Measurements from ENCODE around the gene RNF227. TPM values are rescaled to one million over a fixed set of nuclear protein-coding genes. Genes with fewer than 3 reads are reported as not detected.
A peak's percentile ranks its signal among the peaks of the same experiment; 100 is the strongest.

The RNF227 gene
- total RNA-seq, 1 experiment from 2014 or later, result 0.83 TPM

GRCh38 chr17:7932949-7933348 lies 16.9 kb upstream of the RNF227 start (continued):
- TF ChIP-seq, protein P1, sequence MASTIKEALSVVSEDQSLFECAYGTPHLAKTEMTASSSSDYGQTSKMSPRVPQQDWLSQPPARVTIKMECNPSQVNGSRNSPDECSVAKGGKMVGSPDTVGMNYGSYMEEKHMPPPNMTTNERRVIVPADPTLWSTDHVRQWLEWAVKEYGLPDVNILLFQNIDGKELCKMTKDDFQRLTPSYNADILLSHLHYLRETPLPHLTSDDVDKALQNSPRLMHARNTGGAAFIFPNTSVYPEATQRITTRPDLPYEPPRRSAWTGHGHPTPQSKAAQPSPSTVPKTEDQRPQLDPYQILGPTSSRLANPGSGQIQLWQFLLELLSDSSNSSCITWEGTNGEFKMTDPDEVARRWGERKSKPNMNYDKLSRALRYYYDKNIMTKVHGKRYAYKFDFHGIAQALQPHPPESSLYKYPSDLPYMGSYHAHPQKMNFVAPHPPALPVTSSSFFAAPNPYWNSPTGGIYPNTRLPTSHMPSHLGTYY (CRISPR knock-in tag; IDR thresholded peaks at IDR 0.05), result no peak
- TF ChIP-seq ZMAT4 (CRISPR knock-in tag; IDR thresholded peaks at IDR 0.05), result no peak
- TF ChIP-seq ZNF671 (CRISPR knock-in tag; IDR thresholded peaks at IDR 0.05), result no peak
- TF ChIP-seq OVOL2 (CRISPR knock-in tag; IDR thresholded peaks at IDR 0.05; ENCODE audit: borderline replicate concordance), result no peak
- no peak for TF ChIP-seq NFE2L1 (CRISPR knock-in tag; IDR thresholded peaks at IDR 0.05)

DNA sequence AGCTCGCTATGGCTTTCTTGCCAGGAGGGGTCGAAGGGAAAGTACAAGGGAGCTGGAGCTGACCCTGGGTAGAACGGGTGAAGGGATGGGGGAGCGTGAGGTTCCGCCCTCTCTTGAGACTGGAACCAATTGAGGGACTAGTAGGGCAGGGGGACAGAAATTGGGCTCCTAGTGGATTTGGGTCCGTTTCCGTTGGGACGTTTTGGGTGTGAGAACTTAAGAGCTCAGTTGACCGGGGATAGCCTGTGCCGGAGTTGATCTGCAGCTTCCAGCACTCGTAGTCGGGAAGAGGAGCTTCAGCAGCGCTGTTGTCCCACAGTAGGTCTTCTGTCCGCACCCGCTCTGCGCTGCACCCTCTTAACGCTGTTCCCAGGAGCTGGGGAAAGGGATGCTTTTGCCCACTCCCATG lies 16.4 kb upstream of the RNF227 start:
- Mint-ChIP-seq H3K27me3 (ENCODE audit: low read depth) (peaks cover 31% of the 10 kb centered on the region), H3K27ac (peak overlapping the region; percentile 97), H3K4me1 (peaks cover 32% of the 10 kb centered on the region), H3K9me3 (no peaks in the 10 kb centered on the region), H3K4me3 (peak overlapping the region; percentile 100), H3K36me3 (peaks cover 19% of the 10 kb centered on the region)
- no peak for TF ChIP-seq HMGA2 (CRISPR knock-in tag; IDR thresholded peaks at IDR 0.05)
- no peak for TF ChIP-seq ZNF219 (CRISPR knock-in tag; IDR thresholded peaks at IDR 0.05; ENCODE audit: borderline replicate concordance)
- TF ChIP-seq RELA (CRISPR knock-in tag; IDR thresholded peaks at IDR 0.05; ENCODE audit: borderline replicate concordance), result no peak
- TF ChIP-seq PRRX2 (CRISPR knock-in tag; IDR thresholded peaks at IDR 0.05), result no peak
- TF ChIP-seq AR (CRISPR knock-in tag; IDR thresholded peaks at IDR 0.05), result no peak
- ChIA-PET CTCF (interaction anchor here (0.7 to 4.8 kb wide), 23 partner anchors 20 to 189 kb away, joined by 3 to 82 read pairs (median 5); partner anchors contain the start of genes KDM6B and NAA38), POLR2A (interaction anchor here (0.5 to 1.6 kb wide), 4 partner anchors 15 to 72 kb away, joined by 3 to 4 read pairs (median 3); no protein-coding TSS in a partner anchor)
- peak; percentile 10 for ATAC-seq
- DNase-seq (ENCODE audit: low spot score), result peak; percentile 22

GRCh38 chr17:7931709-7932482 lies 15.8 kb upstream of the RNF227 start, which contains the start of the genes CNTROB and TRAPPC1:
Gene CNTROB, plus strand, starts transcription at chr17:7932206. Its CDS starts 874 bp downstream, at chr17:7933080.
Gene TRAPPC1, minus strand, starts transcription at chr17:7931946. Its CDS starts 117 bp downstream, at chr17:7931829.
- CTCF ChIA-PET, result interaction anchor here (0.6 to 4.8 kb wide), 20 partner anchors 17 to 190 kb away, joined by 3 to 82 read pairs (median 6); partner anchors contain the start of gene KDM6B
- POLR2A ChIA-PET, result interaction anchor here (0.5 to 1.6 kb wide), 5 partner anchors 16 to 91 kb away, joined by 3 to 6 read pairs (median 3); no protein-coding TSS in a partner anchor
- Mint-ChIP-seq H3K9me3 (no peaks in the 10 kb centered on the region), H3K4me1 (peaks cover 32% of the 10 kb centered on the region), H3K27me3 (ENCODE audit: low read depth) (peaks cover 37% of the 10 kb centered on the region), H3K4me3 (peak within 1 kb of the TSS; percentile 100), H3K27ac (peak within 1 kb of the TSS; percentile 97), H3K36me3 (peaks cover 15% of the 10 kb centered on the region)
- DNase-seq (ENCODE audit: low spot score) (peak; percentile 98), ATAC-seq (peak; percentile 90)
- TF ChIP-seq FOXK1 (CRISPR knock-in tag; IDR thresholded peaks at IDR 0.05) (peak; percentile 53; the same call in 1 of the 2 replicates), ATF6 (CRISPR knock-in tag; IDR thresholded peaks at IDR 0.05) (no peak), SOX15 (CRISPR knock-in tag; IDR thresholded peaks at IDR 0.05) (no peak), NFYB (CRISPR knock-in tag; conservative IDR thresholded peaks at IDR 0.05; ENCODE audit: low read depth) (peak; percentile 29; the same call in 1 of the 2 replicates), ZBTB21 (CRISPR knock-in tag; IDR thresholded peaks at IDR 0.05; ENCODE audit: borderline replicate concordance) (no peak), SP1 (CRISPR knock-in tag; conservative IDR thresholded peaks at IDR 0.05) (peak; percentile 73), TEAD1 (CRISPR knock-in tag; IDR thresholded peaks at IDR 0.05) (peak; percentile 69; the same call in 1 of the 2 replicates), ZNF138 (CRISPR knock-in tag; conservative IDR thresholded peaks at IDR 0.05) (no peak), MYBL2 (CRISPR knock-in tag; IDR thresholded peaks at IDR 0.05) (peak; percentile 74; the same call in 1 of the 2 replicates), AR (CRISPR knock-in tag; IDR thresholded peaks at IDR 0.05) (no peak), HMGA2 (CRISPR knock-in tag; IDR thresholded peaks at IDR 0.05) (peak; percentile 75; the same call in 1 of the 2 replicates), JAZF1 (CRISPR knock-in tag; IDR thresholded peaks at IDR 0.05) (no peak)
- TF ChIP-seq, protein P2, sequence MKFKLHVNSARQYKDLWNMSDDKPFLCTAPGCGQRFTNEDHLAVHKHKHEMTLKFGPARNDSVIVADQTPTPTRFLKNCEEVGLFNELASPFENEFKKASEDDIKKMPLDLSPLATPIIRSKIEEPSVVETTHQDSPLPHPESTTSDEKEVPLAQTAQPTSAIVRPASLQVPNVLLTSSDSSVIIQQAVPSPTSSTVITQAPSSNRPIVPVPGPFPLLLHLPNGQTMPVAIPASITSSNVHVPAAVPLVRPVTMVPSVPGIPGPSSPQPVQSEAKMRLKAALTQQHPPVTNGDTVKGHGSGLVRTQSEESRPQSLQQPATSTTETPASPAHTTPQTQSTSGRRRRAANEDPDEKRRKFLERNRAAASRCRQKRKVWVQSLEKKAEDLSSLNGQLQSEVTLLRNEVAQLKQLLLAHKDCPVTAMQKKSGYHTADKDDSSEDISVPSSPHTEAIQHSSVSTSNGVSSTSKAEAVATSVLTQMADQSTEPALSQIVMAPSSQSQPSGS (CRISPR knock-in tag; IDR thresholded peaks at IDR 0.05; ENCODE audit: borderline replicate concordance, low read depth), result no peak
